Measurements from ENCODE around the gene PRKG1. TPM values are rescaled to one million over a fixed set of nuclear protein-coding genes. Genes with fewer than 3 reads are reported as not detected.

Gene PRKG1
- total and polyA plus RNA-seq, 4 donors, result 0.46 to 5.1 (median 1.5) TPM

- H3K4me3 ChIP-seq (ENCODE audit: low read depth in 1 of 3, low read length in 3 of 3), result no peak overlapping the region
- TF ChIP-seq RXRA (IDR thresholded peaks at IDR 0.05) (no peak), YY1 (IDR thresholded peaks at IDR 0.05) (no peak), MAX (IDR thresholded peaks at IDR 0.05) (no peak), HNF4A (conservative IDR thresholded peaks at IDR 0.05) (no peak), ATF3 (IDR thresholded peaks at IDR 0.05) (no peak), NR2F2 (IDR thresholded peaks at IDR 0.05) (no peak), REST (IDR thresholded peaks at IDR 0.05) (no peak), EGR1 (IDR thresholded peaks at IDR 0.05; ENCODE audit: low read depth in 2 of 2) (no peak), SP1 (IDR thresholded peaks at IDR 0.05) (no peak), FOXA1 (IDR thresholded peaks at IDR 0.05) (no peak), TAF1 (conservative IDR thresholded peaks at IDR 0.05) (no peak), RAD21 (IDR thresholded peaks at IDR 0.05) (no peak), FOXA2 (IDR thresholded peaks at IDR 0.05) (no peak), GABPA (IDR thresholded peaks at IDR 0.05 in 1 of 2, conservative IDR thresholded peaks at IDR 0.05 in 1 of 2) (no peak), HNF4G (IDR thresholded peaks at IDR 0.05) (no peak), ZBTB33 (IDR thresholded peaks at IDR 0.05) (no peak), CTCF (IDR thresholded peaks at IDR 0.05; ENCODE audit: low read depth, low read length, missing input control) (no peak), JUND (IDR thresholded peaks at IDR 0.05) (no peak)
- H3K9me3 ChIP-seq (ENCODE audit: control insufficient read depth in 4 of 4, low read length in 3 of 4), result no peaks in the 10 kb centered on the region
- H3K9ac ChIP-seq (ENCODE audit: low read depth in 1 of 2, low read length in 2 of 2), result no peak overlapping the region
- WGBS, result 63% methylated on average over 3 of the region's 3 CpGs
- DNase-seq (ENCODE audit: low spot score), result no peak
- H3K36me3 ChIP-seq (ENCODE audit: control insufficient read depth in 4 of 4, insufficient read depth in 3 of 4, low read depth in 1 of 4, low read length in 3 of 4), result no peaks in the 10 kb centered on the region
- no peaks in the 10 kb centered on the region for H3K4me1 ChIP-seq (ENCODE audit: control insufficient read depth in 4 of 4, insufficient read depth in 4 of 4, low read length in 3 of 4)
- H3K27me3 ChIP-seq (ENCODE audit: control insufficient read depth in 4 of 4, insufficient read depth in 4 of 4, low read length in 3 of 4), result no peaks in the 10 kb centered on the region
- H3K27ac ChIP-seq (ENCODE audit: low read depth in 1 of 2, low read length in 2 of 2), result no peak overlapping the region
Measured at GRCh38 chr10:51640120-51640819, 566.0 kb downstream of the PRKG1 start.
